Neural crest cell (in vitro differentiated cells): ENCODE data around the gene RBMS3. TPM values are rescaled to one million over a fixed set of nuclear protein-coding genes. Genes with fewer than 3 reads are reported as not detected.

ENCODE experiments used
- DNase-seq: peaks from one replicate; pipeline ENCODE4 v3.0.0; 2021; ENCODE audit warnings: low read depth, mixed read lengths, low spot score
- H3K27ac Mint-ChIP-seq: one replicate; pipeline ENCODE4 v1.8.0; 2021; ENCODE audit warnings: mild to moderate bottlenecking, mixed read lengths; ENCODE audit not compliant: unreplicated experiment
- H3K27me3 Mint-ChIP-seq: 2 replicates; pipeline ENCODE4 v1.8.0; 2021; ENCODE audit warnings: low read depth, mild to moderate bottlenecking, mixed read lengths
- H3K36me3 Mint-ChIP-seq: 2 replicates; pipeline ENCODE4 v1.8.0; 2021; ENCODE audit warnings: low read depth, mild to moderate bottlenecking, mixed read lengths
- H3K4me1 Mint-ChIP-seq: 2 replicates; pipeline ENCODE4 v1.8.0; 2021; ENCODE audit warnings: mixed read lengths
- H3K4me3 Mint-ChIP-seq: one replicate; pipeline ENCODE4 v1.8.0; 2021; ENCODE audit warnings: mild to moderate bottlenecking, mixed read lengths
- H3K9me3 Mint-ChIP-seq: 2 replicates; pipeline ENCODE4 v1.8.0; 2021; ENCODE audit warnings: mixed read lengths
- total RNA-seq: library from RNA; stranded (reverse); gene quantifications from 2 replicates; pipeline ENCODE4 v1.2.1, GENCODE V29; 2021
- TF ChIP-seq, protein P1 (sequence below): fragments of 200-600 bp; sonication (generic); conservative IDR thresholded peaks from 2 replicates; pipeline ENCODE4 v1.5.0; 2021; ENCODE audit warnings: antibody characterized with exemption, mild to moderate bottlenecking

Gene RBMS3
- total RNA-seq, 1 donor from 2014 or later, result 35.4 TPM

DNA sequence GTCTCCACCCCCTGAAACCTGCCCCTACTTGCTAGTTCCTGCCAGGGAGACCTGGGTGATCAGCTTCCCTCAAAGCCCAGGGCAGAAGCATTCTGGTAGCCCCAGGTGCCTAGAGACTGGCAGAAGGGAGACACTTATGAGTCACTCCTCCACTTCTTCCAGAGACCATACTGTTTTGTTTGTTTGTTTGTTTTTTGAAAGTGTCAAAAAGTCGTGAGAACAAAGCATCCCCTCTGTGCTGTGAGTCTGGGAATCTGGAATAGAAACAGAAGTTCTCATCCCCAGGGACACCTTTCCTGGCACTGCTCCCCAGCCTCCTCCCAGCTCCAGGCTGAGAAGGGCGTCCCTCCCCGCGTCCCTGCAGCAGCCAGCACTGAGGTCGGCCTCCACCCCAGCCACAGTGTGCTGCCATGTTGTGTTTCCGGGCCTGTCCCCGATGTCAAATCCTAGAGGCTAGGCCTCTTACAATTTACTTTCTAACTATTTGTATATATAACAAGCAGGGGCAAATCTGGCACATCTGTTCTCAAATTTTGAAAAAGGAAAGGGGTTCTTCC lies 573.0 kb downstream of the RBMS3 start:
- peaks cover 15% of the 10 kb centered on the region for H3K9me3 Mint-ChIP-seq
- TF ChIP-seq, protein P1, sequence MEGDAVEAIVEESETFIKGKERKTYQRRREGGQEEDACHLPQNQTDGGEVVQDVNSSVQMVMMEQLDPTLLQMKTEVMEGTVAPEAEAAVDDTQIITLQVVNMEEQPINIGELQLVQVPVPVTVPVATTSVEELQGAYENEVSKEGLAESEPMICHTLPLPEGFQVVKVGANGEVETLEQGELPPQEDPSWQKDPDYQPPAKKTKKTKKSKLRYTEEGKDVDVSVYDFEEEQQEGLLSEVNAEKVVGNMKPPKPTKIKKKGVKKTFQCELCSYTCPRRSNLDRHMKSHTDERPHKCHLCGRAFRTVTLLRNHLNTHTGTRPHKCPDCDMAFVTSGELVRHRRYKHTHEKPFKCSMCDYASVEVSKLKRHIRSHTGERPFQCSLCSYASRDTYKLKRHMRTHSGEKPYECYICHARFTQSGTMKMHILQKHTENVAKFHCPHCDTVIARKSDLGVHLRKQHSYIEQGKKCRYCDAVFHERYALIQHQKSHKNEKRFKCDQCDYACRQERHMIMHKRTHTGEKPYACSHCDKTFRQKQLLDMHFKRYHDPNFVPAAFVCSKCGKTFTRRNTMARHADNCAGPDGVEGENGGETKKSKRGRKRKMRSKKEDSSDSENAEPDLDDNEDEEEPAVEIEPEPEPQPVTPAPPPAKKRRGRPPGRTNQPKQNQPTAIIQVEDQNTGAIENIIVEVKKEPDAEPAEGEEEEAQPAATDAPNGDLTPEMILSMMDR, result no peak
- no peak overlapping the region for H3K27ac Mint-ChIP-seq
- no peak for DNase-seq
- H3K4me1 Mint-ChIP-seq, result peaks cover 11% of the 10 kb centered on the region
- peaks cover 8% of the 10 kb centered on the region for H3K36me3 Mint-ChIP-seq
- no peaks in the 10 kb centered on the region for H3K27me3 Mint-ChIP-seq
- no peak overlapping the region for H3K4me3 Mint-ChIP-seq

DNA sequence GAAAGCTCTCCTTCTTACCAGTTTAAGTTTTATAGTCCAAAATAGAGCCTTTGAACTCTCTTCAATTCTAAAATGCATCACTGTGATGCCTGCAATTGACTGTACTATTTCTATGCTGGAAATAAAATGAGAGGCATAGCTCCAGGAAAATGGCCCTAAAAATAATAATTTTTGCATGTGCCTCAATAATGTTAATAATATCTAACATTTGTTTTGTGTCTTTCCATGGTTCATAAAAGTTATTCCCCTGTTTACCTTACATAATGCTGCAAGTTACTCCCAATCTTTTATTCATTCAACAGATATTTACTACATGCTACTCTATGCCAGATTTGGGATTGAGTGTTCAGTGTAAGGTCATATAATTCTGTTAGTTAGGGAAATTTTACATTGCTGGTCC lies 574.0 kb downstream of the RBMS3 start:
- peaks cover 15% of the 10 kb centered on the region for H3K9me3 Mint-ChIP-seq
- H3K4me1 Mint-ChIP-seq, result peaks cover 7% of the 10 kb centered on the region
- H3K36me3 Mint-ChIP-seq, result peaks cover 8% of the 10 kb centered on the region
- no peaks in the 10 kb centered on the region for H3K27me3 Mint-ChIP-seq
- DNase-seq, result no peak
- TF ChIP-seq, protein P1, result no peak
- no peak overlapping the region for H3K27ac Mint-ChIP-seq
- H3K4me3 Mint-ChIP-seq, result no peak overlapping the region

DNA sequence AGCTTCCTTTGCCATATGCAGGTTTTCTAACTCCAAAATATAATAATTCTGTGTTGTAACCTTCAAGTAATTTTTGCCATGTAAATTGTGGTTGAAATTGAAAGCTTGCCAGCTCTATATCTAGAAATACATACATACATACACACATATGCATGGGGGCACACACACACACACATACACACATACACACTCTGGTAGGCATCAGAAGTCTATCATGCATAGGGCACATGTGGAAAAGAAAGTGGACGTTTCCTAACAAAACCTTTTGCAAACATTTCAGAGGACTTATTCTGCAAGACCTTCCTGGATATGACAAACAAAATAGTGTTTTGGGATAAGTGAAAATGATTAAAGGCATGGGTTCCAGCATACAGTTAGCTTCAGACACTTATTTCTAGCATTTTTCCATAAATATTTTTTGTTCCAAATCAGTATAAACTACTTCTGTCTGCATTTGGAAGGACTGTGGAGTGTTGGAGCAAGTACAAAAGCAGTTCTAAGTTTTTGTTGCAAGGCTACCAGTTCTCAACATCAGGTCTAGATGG lies 578.9 kb downstream of the RBMS3 start:
- no peak overlapping the region for H3K4me3 Mint-ChIP-seq

DNA sequence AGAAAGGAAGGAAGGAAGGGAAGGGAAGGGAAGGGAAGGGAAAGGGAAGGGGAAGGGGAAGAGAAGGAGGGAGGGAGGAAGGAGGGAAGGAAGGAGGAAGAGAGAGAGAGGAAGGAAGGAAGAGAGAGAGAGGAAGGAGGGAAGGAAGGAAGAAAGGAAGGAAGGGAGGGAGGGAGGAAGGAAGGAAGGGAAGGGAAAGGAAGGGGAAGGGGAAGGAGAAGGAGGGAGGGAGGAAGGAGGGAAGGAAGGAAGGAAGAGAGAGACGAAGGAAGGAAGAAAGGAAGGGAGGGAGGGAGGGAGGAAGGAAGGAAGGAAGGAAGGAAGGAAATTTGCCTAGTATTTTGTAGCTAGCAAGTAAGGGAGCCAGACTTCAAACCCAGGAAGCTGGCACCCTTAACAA lies 583.9 kb downstream of the RBMS3 start:
- DNase-seq, result no peak
- Mint-ChIP-seq H3K27ac (no peak overlapping the region), H3K27me3 (no peaks in the 10 kb centered on the region), H3K4me3 (no peak overlapping the region), H3K9me3 (peaks cover 3% of the 10 kb centered on the region), H3K4me1 (peaks cover 39% of the 10 kb centered on the region), H3K36me3 (no peaks in the 10 kb centered on the region)
- TF ChIP-seq, protein P1, result no peak

More for the DNA sequence above, 578.9 kb downstream of the RBMS3 start:
- Mint-ChIP-seq H3K36me3 (no peaks in the 10 kb centered on the region), H3K4me1 (peaks cover 5% of the 10 kb centered on the region), H3K27ac (no peak overlapping the region), H3K9me3 (peaks cover 3% of the 10 kb centered on the region), H3K27me3 (no peaks in the 10 kb centered on the region)
- TF ChIP-seq, protein P1, result no peak
- DNase-seq, result no peak

DNA sequence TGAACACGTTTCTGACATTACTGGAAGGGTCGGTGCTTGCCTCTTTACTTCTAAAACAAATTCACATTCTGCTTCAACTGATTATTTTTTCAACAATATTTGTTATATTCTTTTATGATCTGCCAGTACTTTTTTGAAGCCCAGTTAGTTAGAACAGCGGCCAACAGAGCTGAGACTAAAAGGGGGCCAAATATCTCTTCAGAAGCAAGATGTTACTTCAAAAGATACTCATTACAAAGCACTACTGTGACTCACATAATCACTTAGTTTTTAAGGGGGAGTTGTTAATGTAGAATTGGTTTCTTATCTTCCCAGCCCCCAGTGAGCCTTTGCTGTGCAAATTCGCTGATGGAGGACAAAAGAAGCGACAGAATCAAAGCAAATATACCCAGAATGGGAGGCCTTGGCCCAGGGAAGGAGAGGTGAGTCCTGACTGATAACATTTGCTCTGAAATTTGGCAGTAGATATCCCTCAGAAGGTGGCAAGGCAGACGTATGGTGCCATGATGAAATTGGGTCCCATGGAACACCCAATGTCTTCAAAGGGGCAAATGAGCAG lies 587.8 kb downstream of the RBMS3 start:
- H3K4me3 Mint-ChIP-seq, result no peak overlapping the region
- H3K9me3 Mint-ChIP-seq, result peaks cover 8% of the 10 kb centered on the region
- no peak for DNase-seq
- no peaks in the 10 kb centered on the region for H3K27me3 Mint-ChIP-seq
- H3K27ac Mint-ChIP-seq, result no peak overlapping the region
- TF ChIP-seq, protein P1, result no peak
- H3K4me1 Mint-ChIP-seq, result peaks cover 38% of the 10 kb centered on the region
- H3K36me3 Mint-ChIP-seq, result peaks cover 8% of the 10 kb centered on the region
